ENCODE measurements around the gene ZNF474.
A peak's percentile ranks its signal among the peaks of the same experiment; 100 is the strongest.

The ZNF474 gene

GRCh38 chr5:122183098-122183787, 53.9 kb downstream of the ZNF474 start:
- Histone ChIP-seq H3K4me1 (ENCODE audit: control insufficient read depth, insufficient read depth, low read length) (peaks cover 11% of the 10 kb centered on the region), H3K4me3 (ENCODE audit: low read depth, low read length) (no peak overlapping the region), H3K27ac (ENCODE audit: extremely low read depth, low read depth, low read length) (no peak overlapping the region; the same call in 1 of the 2 replicates), H3K36me3 (ENCODE audit: control insufficient read depth in 2 of 2, insufficient read depth in 1 of 2, low read length in 2 of 2) (no peaks in the 10 kb centered on the region), H3K9me3 (ENCODE audit: control insufficient read depth, insufficient read depth, low read depth, low read length) (no peaks in the 10 kb centered on the region)
- ChIA-PET POLR2A (no interaction called here), CTCF (interaction anchor here (0.5 to 2.3 kb wide), 2 partner anchors 13 to 429 kb away, joined by 4 to 13 read pairs; no protein-coding TSS in a partner anchor)
- TF ChIP-seq ZXDB (tag by site-specific recombination; IDR thresholded peaks at IDR 0.05): no peak
- TF ChIP-seq KLF9 (tag by site-specific recombination; IDR thresholded peaks at IDR 0.05; ENCODE audit: low read depth): no peak
- 0 out of 2 replicates have a peak, but pooled peaks have one; percentile 33 for TF ChIP-seq MZF1 (tag by site-specific recombination; IDR thresholded peaks at IDR 0.05; ENCODE audit: borderline replicate concordance)
- no peak for TF ChIP-seq ZSCAN16 (tag by site-specific recombination; IDR thresholded peaks at IDR 0.05)
- TF ChIP-seq ZNF514 (tag by site-specific recombination; IDR thresholded peaks at IDR 0.05): no peak
- no peak for TF ChIP-seq ZNF184 (tag by site-specific recombination; IDR thresholded peaks at IDR 0.05)
- TF ChIP-seq ZNF768 (tag by site-specific recombination; IDR thresholded peaks at IDR 0.05): no peak
- no peak for TF ChIP-seq PRDM6 (tag by site-specific recombination; IDR thresholded peaks at IDR 0.05)
- peak; percentile 89 for TF ChIP-seq GLIS1 (tag by site-specific recombination; IDR thresholded peaks at IDR 0.05)
- TF ChIP-seq ZNF473 (tag by site-specific recombination; IDR thresholded peaks at IDR 0.05): no peak
- TF ChIP-seq ZNF48 (tag by site-specific recombination; IDR thresholded peaks at IDR 0.05): no peak
- TF ChIP-seq ZBTB17 (tag by site-specific recombination; IDR thresholded peaks at IDR 0.05): 0 out of 2 replicates have a peak, but pooled peaks have one; percentile 27
- TF ChIP-seq BCL11B (tag by site-specific recombination; IDR thresholded peaks at IDR 0.05; ENCODE audit: low read depth): no peak
- TF ChIP-seq, protein P1, sequence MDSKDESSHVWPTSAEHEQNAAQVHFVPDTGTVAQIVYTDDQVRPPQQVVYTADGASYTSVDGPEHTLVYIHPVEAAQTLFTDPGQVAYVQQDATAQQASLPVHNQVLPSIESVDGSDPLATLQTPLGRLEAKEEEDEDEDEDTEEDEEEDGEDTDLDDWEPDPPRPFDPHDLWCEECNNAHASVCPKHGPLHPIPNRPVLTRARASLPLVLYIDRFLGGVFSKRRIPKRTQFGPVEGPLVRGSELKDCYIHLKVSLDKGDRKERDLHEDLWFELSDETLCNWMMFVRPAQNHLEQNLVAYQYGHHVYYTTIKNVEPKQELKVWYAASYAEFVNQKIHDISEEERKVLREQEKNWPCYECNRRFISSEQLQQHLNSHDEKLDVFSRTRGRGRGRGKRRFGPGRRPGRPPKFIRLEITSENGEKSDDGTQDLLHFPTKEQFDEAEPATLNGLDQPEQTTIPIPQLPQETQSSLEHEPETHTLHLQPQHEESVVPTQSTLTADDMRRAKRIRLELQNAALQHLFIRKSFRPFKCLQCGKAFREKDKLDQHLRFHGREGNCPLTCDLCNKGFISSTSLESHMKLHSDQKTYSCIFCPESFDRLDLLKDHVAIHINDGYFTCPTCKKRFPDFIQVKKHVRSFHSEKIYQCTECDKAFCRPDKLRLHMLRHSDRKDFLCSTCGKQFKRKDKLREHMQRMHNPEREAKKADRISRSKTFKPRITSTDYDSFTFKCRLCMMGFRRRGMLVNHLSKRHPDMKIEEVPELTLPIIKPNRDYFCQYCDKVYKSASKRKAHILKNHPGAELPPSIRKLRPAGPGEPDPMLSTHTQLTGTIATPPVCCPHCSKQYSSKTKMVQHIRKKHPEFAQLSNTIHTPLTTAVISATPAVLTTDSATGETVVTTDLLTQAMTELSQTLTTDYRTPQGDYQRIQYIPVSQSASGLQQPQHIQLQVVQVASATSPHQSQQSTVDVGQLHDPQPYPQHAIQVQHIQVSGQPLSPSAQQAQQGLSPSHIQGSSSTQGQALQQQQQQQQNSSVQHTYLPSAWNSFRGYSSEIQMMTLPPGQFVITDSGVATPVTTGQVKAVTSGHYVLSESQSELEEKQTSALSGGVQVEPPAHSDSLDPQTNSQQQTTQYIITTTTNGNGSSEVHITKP (tag by site-specific recombination; IDR thresholded peaks at IDR 0.05): peak; percentile 73
- peak; percentile 80 for TF ChIP-seq KLF1 (tag by site-specific recombination; IDR thresholded peaks at IDR 0.05)
- peak; percentile 72 for TF ChIP-seq ZBTB20 (tag by site-specific recombination; IDR thresholded peaks at IDR 0.05)
- TF ChIP-seq ZNF658 (tag by site-specific recombination; IDR thresholded peaks at IDR 0.05): no peak
- no peak for TF ChIP-seq ZNF558 (tag by site-specific recombination; IDR thresholded peaks at IDR 0.05)
- TF ChIP-seq ZBTB48 (tag by site-specific recombination; IDR thresholded peaks at IDR 0.05): no peak
- TF ChIP-seq ZBTB8A (tag by site-specific recombination; IDR thresholded peaks at IDR 0.05): no peak
- TF ChIP-seq, protein P2, sequence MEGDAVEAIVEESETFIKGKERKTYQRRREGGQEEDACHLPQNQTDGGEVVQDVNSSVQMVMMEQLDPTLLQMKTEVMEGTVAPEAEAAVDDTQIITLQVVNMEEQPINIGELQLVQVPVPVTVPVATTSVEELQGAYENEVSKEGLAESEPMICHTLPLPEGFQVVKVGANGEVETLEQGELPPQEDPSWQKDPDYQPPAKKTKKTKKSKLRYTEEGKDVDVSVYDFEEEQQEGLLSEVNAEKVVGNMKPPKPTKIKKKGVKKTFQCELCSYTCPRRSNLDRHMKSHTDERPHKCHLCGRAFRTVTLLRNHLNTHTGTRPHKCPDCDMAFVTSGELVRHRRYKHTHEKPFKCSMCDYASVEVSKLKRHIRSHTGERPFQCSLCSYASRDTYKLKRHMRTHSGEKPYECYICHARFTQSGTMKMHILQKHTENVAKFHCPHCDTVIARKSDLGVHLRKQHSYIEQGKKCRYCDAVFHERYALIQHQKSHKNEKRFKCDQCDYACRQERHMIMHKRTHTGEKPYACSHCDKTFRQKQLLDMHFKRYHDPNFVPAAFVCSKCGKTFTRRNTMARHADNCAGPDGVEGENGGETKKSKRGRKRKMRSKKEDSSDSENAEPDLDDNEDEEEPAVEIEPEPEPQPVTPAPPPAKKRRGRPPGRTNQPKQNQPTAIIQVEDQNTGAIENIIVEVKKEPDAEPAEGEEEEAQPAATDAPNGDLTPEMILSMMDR (tag by site-specific recombination; IDR thresholded peaks at IDR 0.05): no peak
- no peak for TF ChIP-seq ZNF624 (tag by site-specific recombination; IDR thresholded peaks at IDR 0.05)

All from HEK293 (cell line).